ENCODE measurements around the gene ANO1.

ANO1 gene

GRCh38 chr11:70084046-70084984, 6.2 kb downstream of the ANO1 start:
- Histone ChIP-seq H3K4me3 (ENCODE audit: low read length) (no peak overlapping the region), H3K9me3 (ENCODE audit: low read length) (no peaks in the 10 kb centered on the region), H3K4me1 (ENCODE audit: insufficient read depth, low read length) (no peaks in the 10 kb centered on the region), H3K27me3 (ENCODE audit: insufficient read depth, low read length) (peaks cover 30% of the 10 kb centered on the region), H3K36me3 (ENCODE audit: insufficient read depth, low read length) (no peaks in the 10 kb centered on the region), H2AFZ (ENCODE audit: low read depth, low read length) (no peak overlapping the region)

GRCh38 chr11:70085815-70086769, 8.0 kb downstream of the ANO1 start:
- no peaks in the 10 kb centered on the region for H3K9me3 ChIP-seq (ENCODE audit: low read length)
- peaks cover 12% of the 10 kb centered on the region for H3K27me3 ChIP-seq (ENCODE audit: insufficient read depth, low read length)
- H3K36me3 ChIP-seq (ENCODE audit: insufficient read depth, low read length) = no peaks in the 10 kb centered on the region
- H3K4me1 ChIP-seq (ENCODE audit: insufficient read depth, low read length) = no peaks in the 10 kb centered on the region
- H3K4me3 ChIP-seq (ENCODE audit: low read length) = no peak overlapping the region
- no peak overlapping the region for H2AFZ ChIP-seq (ENCODE audit: low read depth, low read length)

DNA sequence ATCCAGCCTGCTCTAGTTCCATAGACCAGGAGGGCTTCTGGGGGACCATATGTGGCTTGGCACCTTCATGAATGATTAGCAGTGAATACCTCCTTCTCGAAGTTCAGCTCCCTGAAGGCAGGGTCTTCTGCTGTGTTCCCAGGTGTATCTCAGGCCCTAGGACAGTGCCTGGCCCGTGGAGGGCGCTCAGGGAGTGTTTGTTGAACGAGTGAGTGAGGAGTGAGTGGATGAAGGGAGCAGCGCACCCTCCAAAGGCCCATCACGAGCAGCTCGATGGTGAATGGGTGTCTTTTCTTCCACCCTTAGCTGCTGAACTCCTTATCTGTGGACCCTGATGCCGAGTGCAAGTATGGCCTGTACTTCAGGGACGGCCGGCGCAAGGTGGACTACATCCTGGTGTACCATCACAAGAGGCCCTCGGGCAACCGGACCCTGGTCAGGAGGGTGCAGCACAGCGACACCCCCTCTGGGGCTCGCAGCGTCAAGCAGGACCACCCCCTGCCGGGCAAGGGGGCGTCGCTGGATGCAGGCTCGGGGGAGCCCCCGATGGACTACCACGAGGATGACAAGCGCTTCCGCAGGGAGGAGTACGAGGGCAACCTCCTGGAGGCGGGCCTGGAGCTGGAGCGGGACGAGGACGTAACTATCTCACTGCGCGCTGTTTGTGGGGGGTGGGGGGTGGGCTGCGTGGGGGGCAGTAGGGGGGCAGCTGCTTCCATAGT, 9.5 kb downstream of the ANO1 start:
- no peak overlapping the region for H3K4me3 ChIP-seq (ENCODE audit: low read length)
- no peaks in the 10 kb centered on the region for H3K4me1 ChIP-seq (ENCODE audit: insufficient read depth, low read length)
- no peak overlapping the region for H2AFZ ChIP-seq (ENCODE audit: low read depth, low read length)
- no peaks in the 10 kb centered on the region for H3K36me3 ChIP-seq (ENCODE audit: insufficient read depth, low read length)
- no peaks in the 10 kb centered on the region for H3K9me3 ChIP-seq (ENCODE audit: low read length)
- H3K27me3 ChIP-seq (ENCODE audit: insufficient read depth, low read length) = peaks cover 6% of the 10 kb centered on the region

- H3K36me3 ChIP-seq (ENCODE audit: insufficient read depth, low read length) = no peaks in the 10 kb centered on the region
- H3K9me3 ChIP-seq (ENCODE audit: low read length) = no peaks in the 10 kb centered on the region
- no peaks in the 10 kb centered on the region for H3K4me1 ChIP-seq (ENCODE audit: insufficient read depth, low read length)
- H3K4me3 ChIP-seq (ENCODE audit: low read length) = no peak overlapping the region
- peaks cover 3% of the 10 kb centered on the region for H3K27me3 ChIP-seq (ENCODE audit: insufficient read depth, low read length)
- no peak overlapping the region for H2AFZ ChIP-seq (ENCODE audit: low read depth, low read length)
These were observed 10.7 kb downstream of the ANO1 start for GRCh38 chr11:70088735-70089250.

- H3K4me3 ChIP-seq (ENCODE audit: low read length) = no peak overlapping the region
- no peaks in the 10 kb centered on the region for H3K36me3 ChIP-seq (ENCODE audit: insufficient read depth, low read length)
- H3K4me1 ChIP-seq (ENCODE audit: insufficient read depth, low read length) = no peaks in the 10 kb centered on the region
- no peaks in the 10 kb centered on the region for H3K27me3 ChIP-seq (ENCODE audit: insufficient read depth, low read length)
- no peak overlapping the region for H2AFZ ChIP-seq (ENCODE audit: low read depth, low read length)
- H3K9me3 ChIP-seq (ENCODE audit: low read length) = no peaks in the 10 kb centered on the region
These were observed 11.5 kb downstream of the ANO1 start for GRCh38 chr11:70089631-70090030.

DNA sequence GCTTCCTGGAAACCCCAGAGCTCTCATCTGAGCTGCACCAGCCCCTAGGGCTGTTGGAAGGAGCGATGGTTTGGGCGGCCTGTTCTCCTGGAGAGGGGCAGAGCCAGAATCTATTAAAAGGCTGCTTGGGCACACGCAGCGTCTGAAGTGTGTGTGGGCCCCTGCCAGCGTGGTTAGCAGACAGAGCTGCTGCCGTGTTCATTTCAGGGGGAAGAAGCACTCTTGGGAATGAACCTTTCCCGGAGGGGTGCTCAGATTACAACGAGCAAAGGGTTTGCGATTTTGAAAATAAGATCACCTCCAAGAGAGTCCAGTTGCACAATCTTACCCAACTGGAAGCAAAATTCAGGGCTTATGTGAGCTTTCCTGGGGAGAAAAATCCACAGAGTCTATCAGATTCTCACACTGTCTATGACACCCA, 12.9 kb downstream of the ANO1 start:
- H3K4me1 ChIP-seq (ENCODE audit: insufficient read depth, low read length) = no peaks in the 10 kb centered on the region
- no peaks in the 10 kb centered on the region for H3K27me3 ChIP-seq (ENCODE audit: insufficient read depth, low read length)
- H3K36me3 ChIP-seq (ENCODE audit: insufficient read depth, low read length) = no peaks in the 10 kb centered on the region
- H3K9me3 ChIP-seq (ENCODE audit: low read length) = no peaks in the 10 kb centered on the region
- no peak overlapping the region for H2AFZ ChIP-seq (ENCODE audit: low read depth, low read length)
- H3K4me3 ChIP-seq (ENCODE audit: low read length) = no peak overlapping the region

- Histone ChIP-seq H3K9me3 (ENCODE audit: low read length) (no peaks in the 10 kb centered on the region), H3K4me1 (ENCODE audit: insufficient read depth, low read length) (no peaks in the 10 kb centered on the region), H3K36me3 (ENCODE audit: insufficient read depth, low read length) (no peaks in the 10 kb centered on the region), H2AFZ (ENCODE audit: low read depth, low read length) (no peak overlapping the region), H3K4me3 (ENCODE audit: low read length) (no peak overlapping the region), H3K27me3 (ENCODE audit: insufficient read depth, low read length) (no peaks in the 10 kb centered on the region)
These were observed 13.5 kb downstream of the ANO1 start for GRCh38 chr11:70091638-70092037.

GRCh38 chr11:70092959-70093715, 15.0 kb downstream of the ANO1 start:
- Histone ChIP-seq H3K4me1 (ENCODE audit: insufficient read depth, low read length) (no peaks in the 10 kb centered on the region), H3K9me3 (ENCODE audit: low read length) (no peaks in the 10 kb centered on the region), H3K36me3 (ENCODE audit: insufficient read depth, low read length) (no peaks in the 10 kb centered on the region), H3K27me3 (ENCODE audit: insufficient read depth, low read length) (peaks cover 1% of the 10 kb centered on the region), H3K4me3 (ENCODE audit: low read length) (no peak overlapping the region), H2AFZ (ENCODE audit: low read depth, low read length) (no peak overlapping the region)

DNA sequence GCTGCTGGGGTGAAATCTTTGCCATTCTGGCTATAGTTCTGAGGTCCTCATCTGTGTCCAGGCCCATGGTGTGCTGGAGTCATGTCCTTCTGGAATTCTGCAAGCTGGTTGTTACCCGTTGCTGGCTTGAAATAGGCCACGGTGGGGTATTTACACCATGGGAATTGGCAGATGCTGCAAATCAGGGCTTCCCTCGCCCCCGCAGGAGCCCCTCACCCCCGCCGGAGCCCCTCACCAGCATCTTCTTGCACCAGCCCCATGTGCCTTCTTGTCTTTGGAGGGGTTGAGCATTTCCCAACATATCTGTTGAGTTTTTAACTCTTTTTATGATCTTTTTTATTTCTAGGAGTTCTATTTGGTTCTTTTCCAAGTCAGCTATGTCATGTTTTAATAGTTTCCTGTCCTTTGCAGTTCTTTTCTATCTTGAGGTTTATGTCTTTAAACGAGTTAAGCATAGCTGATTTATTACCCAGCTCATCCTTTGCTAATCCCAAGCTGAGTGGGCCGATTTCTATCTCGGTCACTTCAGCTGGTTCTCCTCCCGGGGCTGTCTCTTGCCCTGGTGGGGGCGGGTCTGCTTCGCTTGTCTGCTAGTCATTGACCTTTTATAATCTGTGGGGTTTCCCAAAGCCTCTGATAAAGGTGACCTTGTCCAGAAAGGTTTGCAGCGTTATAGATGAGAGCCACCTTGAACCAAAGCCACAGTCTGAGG, 17.6 kb downstream of the ANO1 start:
- no peaks in the 10 kb centered on the region for H3K9me3 ChIP-seq (ENCODE audit: low read length)
- peaks cover 5% of the 10 kb centered on the region for H3K27me3 ChIP-seq (ENCODE audit: insufficient read depth, low read length)
- no peaks in the 10 kb centered on the region for H3K4me1 ChIP-seq (ENCODE audit: insufficient read depth, low read length)
- H3K36me3 ChIP-seq (ENCODE audit: insufficient read depth, low read length) = no peaks in the 10 kb centered on the region
- H2AFZ ChIP-seq (ENCODE audit: low read depth, low read length) = no peak overlapping the region
- H3K4me3 ChIP-seq (ENCODE audit: low read length) = no peak overlapping the region

DNA sequence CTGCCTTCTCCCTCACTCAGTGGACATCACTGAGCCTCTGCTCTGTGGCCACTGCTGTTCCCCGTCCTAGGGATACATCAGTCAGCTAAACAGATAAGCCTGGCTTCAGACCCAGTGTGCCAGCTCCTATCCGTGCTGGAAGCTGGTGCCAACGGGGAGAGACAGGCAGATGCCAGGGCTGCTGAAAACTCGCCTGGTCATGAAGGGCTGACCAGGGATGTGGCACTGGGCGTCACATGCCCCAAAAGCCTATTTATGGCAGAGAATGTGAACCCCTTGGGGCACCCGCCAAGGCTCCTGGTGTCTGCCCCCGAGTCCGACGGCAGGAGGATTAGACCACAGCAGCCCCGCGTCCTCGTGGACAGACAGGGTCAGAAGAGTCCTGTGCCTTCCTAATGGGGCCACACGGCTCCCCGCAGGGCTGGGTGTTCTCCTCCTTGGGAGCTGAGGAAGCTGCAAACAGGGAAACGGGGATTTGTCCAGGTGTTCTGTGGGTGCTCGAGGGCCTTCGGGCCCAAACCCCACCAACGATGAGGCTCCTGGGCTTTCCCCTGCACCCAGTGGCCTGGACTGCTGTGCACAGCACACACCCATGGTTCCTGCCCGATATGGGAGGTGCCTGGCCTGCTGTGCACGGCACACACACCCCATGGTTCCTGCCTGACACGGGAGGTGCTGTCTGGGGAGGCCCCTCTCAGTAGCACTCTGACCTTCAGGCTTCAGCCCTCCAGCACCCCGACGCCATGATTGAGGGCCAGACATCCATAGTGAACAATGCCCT, 19.9 kb downstream of the ANO1 start:
- H3K4me3 ChIP-seq (ENCODE audit: low read length) = no peak overlapping the region
- H3K36me3 ChIP-seq (ENCODE audit: insufficient read depth, low read length) = no peaks in the 10 kb centered on the region
- H3K9me3 ChIP-seq (ENCODE audit: low read length) = no peaks in the 10 kb centered on the region
- H3K27me3 ChIP-seq (ENCODE audit: insufficient read depth, low read length) = peaks cover 5% of the 10 kb centered on the region
- no peaks in the 10 kb centered on the region for H3K4me1 ChIP-seq (ENCODE audit: insufficient read depth, low read length)
- no peak overlapping the region for H2AFZ ChIP-seq (ENCODE audit: low read depth, low read length)

DNA sequence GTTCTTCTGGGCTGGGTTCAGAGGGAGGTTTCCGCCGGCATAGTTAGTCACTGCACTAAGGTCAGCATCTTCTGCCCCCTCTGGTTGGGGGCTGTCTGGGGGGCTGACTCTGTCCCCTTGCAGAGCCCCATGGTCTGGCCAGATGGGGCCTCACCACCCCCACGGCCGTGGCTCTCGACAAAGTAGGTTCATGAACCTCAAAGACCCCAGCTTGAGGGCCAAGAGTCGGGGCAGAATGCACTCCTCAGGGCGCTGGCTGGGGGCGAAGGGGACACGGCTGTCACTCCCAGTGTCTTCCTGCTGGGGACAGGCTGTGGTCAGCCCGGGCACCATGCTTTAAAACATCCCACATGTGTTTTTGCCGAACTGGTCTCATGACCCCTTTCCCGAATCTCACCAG, 20.8 kb downstream of the ANO1 start:
- Histone ChIP-seq H2AFZ (ENCODE audit: low read depth, low read length) (no peak overlapping the region), H3K27me3 (ENCODE audit: insufficient read depth, low read length) (peaks cover 5% of the 10 kb centered on the region), H3K36me3 (ENCODE audit: insufficient read depth, low read length) (no peaks in the 10 kb centered on the region), H3K4me1 (ENCODE audit: insufficient read depth, low read length) (no peaks in the 10 kb centered on the region), H3K4me3 (ENCODE audit: low read length) (no peak overlapping the region), H3K9me3 (ENCODE audit: low read length) (no peaks in the 10 kb centered on the region)
